GM23248 (cell line): ENCODE results near the gene TBC1D23.

Experiments used
- EZH2 ChIP-seq: fragments of 200-600 bp; sonication (generic); IDR thresholded peaks from 2 replicates; pipeline ENCODE4 v1.6.1; 2018; ENCODE audit warnings: antibody characterized with exemption, mild to moderate bottlenecking; ENCODE audit not compliant: insufficient read depth, poor library complexity, severe bottlenecking
- EZH2phosphoT487 ChIP-seq: fragments of 200-600 bp; sonication (generic); IDR thresholded peaks from 2 replicates; pipeline ENCODE4 v1.6.1; 2018; ENCODE audit warnings: antibody characterized with exemption, moderate library complexity, mild to moderate bottlenecking, low read depth; ENCODE audit not compliant: insufficient read depth

DNA sequence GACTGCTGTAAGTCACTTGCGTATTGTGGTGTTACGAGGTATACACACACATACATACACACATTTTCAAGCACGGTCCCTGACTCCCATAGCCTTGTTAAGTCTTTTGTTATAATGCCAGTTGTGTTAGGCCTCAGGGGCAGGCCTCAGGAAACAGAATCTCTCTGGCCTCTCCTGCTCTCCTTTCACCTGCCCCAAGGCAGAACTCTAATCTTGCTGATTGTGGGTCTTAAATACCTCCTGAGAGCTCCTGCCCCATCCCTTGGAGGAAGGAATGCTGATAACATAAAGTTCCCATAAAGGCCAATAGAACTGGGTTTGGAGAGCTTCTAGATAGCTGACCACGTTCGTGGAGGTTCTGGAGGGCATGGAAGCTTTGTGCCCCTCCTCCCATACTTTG lies 69.9 kb downstream of the TBC1D23 start:
- TF ChIP-seq EZH2phosphoT487 (no peak), EZH2 (no peak)
